ENCODE results near the gene BTC. TPM values are rescaled to one million over a fixed set of nuclear protein-coding genes. Genes with fewer than 3 reads are reported as not detected.

BTC gene, protein sequence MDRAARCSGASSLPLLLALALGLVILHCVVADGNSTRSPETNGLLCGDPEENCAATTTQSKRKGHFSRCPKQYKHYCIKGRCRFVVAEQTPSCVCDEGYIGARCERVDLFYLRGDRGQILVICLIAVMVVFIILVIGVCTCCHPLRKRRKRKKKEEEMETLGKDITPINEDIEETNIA
- 10 to 100 TPM in 1 of 4 donors, 1 to 10 TPM in 3; 7.0 to 11.9 (median 7.7) TPM for total RNA-seq

DNA sequence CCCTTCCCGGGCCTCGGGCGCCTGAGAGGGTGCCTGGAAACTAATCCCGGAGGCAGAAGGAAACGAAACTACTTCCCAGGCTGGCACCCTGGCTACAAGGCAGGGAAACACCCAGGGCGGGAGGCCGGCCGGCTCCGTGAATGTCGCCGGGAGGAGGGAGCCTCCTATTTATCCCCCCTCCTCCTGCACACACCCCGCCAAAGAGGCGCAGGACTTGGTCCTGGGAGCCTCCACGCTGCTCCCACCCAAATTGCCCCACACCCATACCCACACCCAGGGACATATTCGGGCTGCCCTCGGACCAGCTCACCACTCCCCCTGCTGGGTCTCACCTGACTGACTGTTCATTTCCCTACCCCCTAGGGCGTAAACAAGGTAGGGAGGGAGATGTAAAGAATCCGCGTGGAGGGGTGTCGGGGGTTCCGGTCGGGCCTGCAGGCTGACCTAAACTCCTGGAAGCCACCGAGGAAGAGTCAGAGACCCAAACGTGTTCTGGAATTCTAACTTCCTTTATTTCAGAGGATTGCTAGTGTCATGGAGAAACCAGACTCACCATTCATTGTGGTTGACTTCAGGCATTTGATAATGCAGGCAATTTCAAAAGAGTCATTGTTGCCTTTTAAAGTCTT is at the start of gene BTC:
Gene BTC, minus strand, starts transcription at position 142 of the 629 bp plus-strand sequence. CDS start 198 bp downstream, outside the sequence.
- Histone ChIP-seq H3K36me3 (no peaks in the 10 kb centered on the region), H3K4me1 (peaks cover 0 to 14% (median 8%) of the 10 kb centered on the region in 4 donors), H3K4me3 (peak within 1 kb of the TSS; percentile 53 to 73 (median 66)), H3K9me3 (no peaks in the 10 kb centered on the region), H3K27me3 (peaks cover 15% of the 10 kb centered on the region), H3K27ac (peak within 1 kb of the TSS; percentile 81 to 90 (median 88))
- TF ChIP-seq, protein P1, sequence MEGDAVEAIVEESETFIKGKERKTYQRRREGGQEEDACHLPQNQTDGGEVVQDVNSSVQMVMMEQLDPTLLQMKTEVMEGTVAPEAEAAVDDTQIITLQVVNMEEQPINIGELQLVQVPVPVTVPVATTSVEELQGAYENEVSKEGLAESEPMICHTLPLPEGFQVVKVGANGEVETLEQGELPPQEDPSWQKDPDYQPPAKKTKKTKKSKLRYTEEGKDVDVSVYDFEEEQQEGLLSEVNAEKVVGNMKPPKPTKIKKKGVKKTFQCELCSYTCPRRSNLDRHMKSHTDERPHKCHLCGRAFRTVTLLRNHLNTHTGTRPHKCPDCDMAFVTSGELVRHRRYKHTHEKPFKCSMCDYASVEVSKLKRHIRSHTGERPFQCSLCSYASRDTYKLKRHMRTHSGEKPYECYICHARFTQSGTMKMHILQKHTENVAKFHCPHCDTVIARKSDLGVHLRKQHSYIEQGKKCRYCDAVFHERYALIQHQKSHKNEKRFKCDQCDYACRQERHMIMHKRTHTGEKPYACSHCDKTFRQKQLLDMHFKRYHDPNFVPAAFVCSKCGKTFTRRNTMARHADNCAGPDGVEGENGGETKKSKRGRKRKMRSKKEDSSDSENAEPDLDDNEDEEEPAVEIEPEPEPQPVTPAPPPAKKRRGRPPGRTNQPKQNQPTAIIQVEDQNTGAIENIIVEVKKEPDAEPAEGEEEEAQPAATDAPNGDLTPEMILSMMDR (IDR thresholded peaks at IDR 0.05) = peak; percentile 41 to 71 (median 46)
- TF ChIP-seq POLR2A (IDR thresholded peaks at IDR 0.05) = no peak
- in situ Hi-C loops (cut with MboI; ENCODE audit: low pct_ligation_motif_present in 1 of 4, low pct_unique_long_range_greater_than_20kb in 1 of 4, low sequenced_read_pairs in 3 of 4) = no loop called here
- peak; percentile 76 for DNase-seq
- 4% methylated on average over 24 of the region's 24 CpGs; no CpG with 5 or more reads in 1 of the 2 donors for WGBS, 2 donors (ENCODE audit: low coverage in 1 of 2)
- intact Hi-C loops (cut with DNase I; ENCODE audit: low total_unique reads) = loop anchor here (10.0 kb wide), 1 partner anchor 100 kb away; no protein-coding TSS in a partner anchor

- Histone ChIP-seq H3K4me3 (no peak overlapping the region), H3K9me3 (no peaks in the 10 kb centered on the region)
- no peak for TF ChIP-seq POLR2AphosphoS5 (IDR thresholded peaks at IDR 0.05)
- no peak for TF ChIP-seq POLR2A (IDR thresholded peaks at IDR 0.05)
- no peak for TF ChIP-seq EP300 (IDR thresholded peaks at IDR 0.05; ENCODE audit: low read depth)
- TF ChIP-seq, protein P1 (IDR thresholded peaks at IDR 0.05) = no peak
Observed at GRCh38 chr4:74840936-74841509, 46.7 kb upstream of the BTC start.

GRCh38 chr4:74838746-74839370 is 44.5 kb upstream of the BTC start:
- no peak overlapping the region for H3K4me3 ChIP-seq
- H3K27me3 ChIP-seq = no peaks in the 10 kb centered on the region
- H3K4me1 ChIP-seq = no peaks in the 10 kb centered on the region
- H3K27ac ChIP-seq = no peak overlapping the region
- no peaks in the 10 kb centered on the region for H3K36me3 ChIP-seq
- WGBS, 2 donors (ENCODE audit: low coverage in 1 of 2) = 85 to 95% methylated on average over 2 to 4 of the region's 4 CpGs
- no peaks in the 10 kb centered on the region for H3K9me3 ChIP-seq
- no peak for TF ChIP-seq POLR2A (IDR thresholded peaks at IDR 0.05)
- no peak for TF ChIP-seq EP300 (IDR thresholded peaks at IDR 0.05; ENCODE audit: low read depth)
- TF ChIP-seq POLR2AphosphoS5 (IDR thresholded peaks at IDR 0.05) = no peak
- TF ChIP-seq, protein P1 (IDR thresholded peaks at IDR 0.05) = no peak
- no peak for DNase-seq
- in situ Hi-C loops (cut with MboI; ENCODE audit: low pct_ligation_motif_present in 1 of 4, low pct_unique_long_range_greater_than_20kb in 1 of 4, low sequenced_read_pairs in 3 of 4) = no loop called here
- intact Hi-C loops (cut with DNase I; ENCODE audit: low total_unique reads) = no loop called here

More at GRCh38 chr4:74840936-74841509, 46.7 kb upstream of the BTC start:
- no peak for DNase-seq
- Histone ChIP-seq H3K27ac (no peak overlapping the region), H3K4me1 (no peaks in the 10 kb centered on the region), H3K27me3 (no peaks in the 10 kb centered on the region), H3K36me3 (no peaks in the 10 kb centered on the region)
- 60 to 72% methylated on average over 1 to 7 of the region's 7 CpGs for WGBS, 2 donors (ENCODE audit: low coverage in 1 of 2)
- in situ Hi-C loops (cut with MboI; ENCODE audit: low pct_ligation_motif_present in 1 of 4, low pct_unique_long_range_greater_than_20kb in 1 of 4, low sequenced_read_pairs in 3 of 4) (no loop called here), intact Hi-C loops (cut with DNase I; ENCODE audit: low total_unique reads) (no loop called here)

DNA sequence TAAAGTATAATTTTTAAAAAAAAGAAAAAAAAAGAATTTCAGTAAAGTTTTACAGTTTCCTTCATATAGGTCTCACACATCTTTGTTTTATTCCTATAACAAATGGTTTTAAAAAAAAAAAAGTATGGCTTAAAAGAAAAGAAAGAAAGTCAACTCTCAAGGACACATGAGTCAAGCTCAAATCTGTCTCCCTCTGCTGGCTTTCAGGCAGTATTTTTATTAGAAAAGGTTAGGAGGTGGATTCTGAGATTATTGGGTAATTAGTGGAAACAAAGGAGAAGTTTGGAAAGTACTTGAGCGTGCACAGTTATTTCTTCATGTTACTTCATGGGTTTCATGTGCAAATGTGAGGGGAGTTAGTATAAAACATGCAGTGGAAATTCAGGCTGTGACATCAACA is 36.6 kb upstream of the BTC start:
- in situ Hi-C loops (cut with MboI; ENCODE audit: low pct_ligation_motif_present in 1 of 4, low pct_unique_long_range_greater_than_20kb in 1 of 4, low sequenced_read_pairs in 3 of 4) = no loop called here
- 86 to 90% methylated on average over 1 of the region's 1 CpG for WGBS, 2 donors (ENCODE audit: low coverage in 1 of 2)
- TF ChIP-seq EP300 (IDR thresholded peaks at IDR 0.05; ENCODE audit: low read depth) (no peak), POLR2A (IDR thresholded peaks at IDR 0.05) (no peak), POLR2AphosphoS5 (IDR thresholded peaks at IDR 0.05) (no peak)
- TF ChIP-seq, protein P1 (IDR thresholded peaks at IDR 0.05) = no peak
- no peak for DNase-seq
- Histone ChIP-seq H3K4me3 (no peak overlapping the region), H3K4me1 (no peaks in the 10 kb centered on the region), H3K36me3 (no peaks in the 10 kb centered on the region), H3K27ac (no peak overlapping the region), H3K27me3 (no peaks in the 10 kb centered on the region), H3K9me3 (no peaks in the 10 kb centered on the region)
- intact Hi-C loops (cut with DNase I; ENCODE audit: low total_unique reads) = no loop called here

Data from transverse colon (tissue), 4 donors.